ENCODE results near the gene ARMCX6.
"Not testable (repeated sequence)": the region's sequence is repeated elsewhere in the genome, so short reads cannot be mapped to it uniquely, and the experiment has no call there.

Gene ARMCX6

GRCh38 chrX:101617211-101618191, at the start of gene ARMCX6:
TSS of gene ARMCX6 (minus strand) at chrX:101618000. CDS start at chrX:101616620, 1,380 bp downstream.
- peak; percentile 57 to 96 (median 77) for DNase-seq
- intact Hi-C loops (cut with DNase I): no loop called here

GRCh38 chrX:101659601-101660063, 41.8 kb upstream of the ARMCX6 start, which contains the start of gene ARMCX2:
TSS of gene ARMCX2 (minus strand) at chrX:101659850. CDS start at chrX:101657588, 2,262 bp downstream.
- intact Hi-C loops (cut with DNase I): no loop called here
- peak; percentile 59 to 96 (median 70) for DNase-seq

- intact Hi-C loops (cut with DNase I): no loop called here
These were observed 41.1 kb upstream of the ARMCX6 start for GRCh38 chrX:101658661-101659491.

GRCh38 chrX:101657495-101657894, 39.7 kb upstream of the ARMCX6 start:
- intact Hi-C loops (cut with DNase I): no loop called here
- DNase-seq: no peak

More at GRCh38 chrX:101658661-101659491, 41.1 kb upstream of the ARMCX6 start:
- peak; percentile 62 to 95 (median 68) for DNase-seq

- intact Hi-C loops (cut with DNase I): no loop called here
- peak in 1 of 10 donors; percentile 63 for DNase-seq
These were observed 39.0 kb upstream of the ARMCX6 start for GRCh38 chrX:101656817-101657216.

- no peak for DNase-seq
- intact Hi-C loops (cut with DNase I): no loop called here
These were observed 37.7 kb upstream of the ARMCX6 start for GRCh38 chrX:101655534-101655933.

GRCh38 chrX:101647716-101648115, 29.9 kb upstream of the ARMCX6 start:
- DNase-seq; intact Hi-C loops (cut with DNase I): not testable (repeated sequence)

GRCh38 chrX:101642093-101642492, 24.3 kb upstream of the ARMCX6 start:
- intact Hi-C loops (cut with DNase I): no loop called here
- DNase-seq: no peak

- intact Hi-C loops (cut with DNase I): no loop called here
- no peak for DNase-seq
These were observed 21.8 kb upstream of the ARMCX6 start for GRCh38 chrX:101639583-101639982.

GRCh38 chrX:101619364-101619763, 1.6 kb upstream of the ARMCX6 start:
- no peak for DNase-seq
- intact Hi-C loops (cut with DNase I): no loop called here

GRCh38 chrX:101605728-101606127, 12.1 kb downstream of the ARMCX6 start:
- intact Hi-C loops (cut with DNase I): no loop called here

GRCh38 chrX:101605146-101605545, 12.7 kb downstream of the ARMCX6 start:
- intact Hi-C loops (cut with DNase I): no loop called here
- no peak for DNase-seq

More at GRCh38 chrX:101605728-101606127, 12.1 kb downstream of the ARMCX6 start:
- no peak for DNase-seq

- intact Hi-C loops (cut with DNase I): no loop called here
- DNase-seq: no peak
These were observed 15.7 kb downstream of the ARMCX6 start for GRCh38 chrX:101602077-101602476.

GRCh38 chrX:101599592-101599991, 18.2 kb downstream of the ARMCX6 start:
- intact Hi-C loops (cut with DNase I): loop anchor here (5.0 kb wide), 1 partner anchor 198 kb away; no protein-coding TSS in a partner anchor
- peak in 2 of 10 donors; percentile 62 to 64 for DNase-seq

GRCh38 chrX:101595739-101596419, 21.9 kb downstream of the ARMCX6 start:
- intact Hi-C loops (cut with DNase I): loop anchor here (5.0 kb wide), 1 partner anchor 201 kb away; no protein-coding TSS in a partner anchor
- peak in 2 of 10 donors; percentile 2 to 8 for DNase-seq

Measured in posterior cingulate gyrus (tissue), 11 donors.